ENCODE measurements around the gene TTYH3.

DNA sequence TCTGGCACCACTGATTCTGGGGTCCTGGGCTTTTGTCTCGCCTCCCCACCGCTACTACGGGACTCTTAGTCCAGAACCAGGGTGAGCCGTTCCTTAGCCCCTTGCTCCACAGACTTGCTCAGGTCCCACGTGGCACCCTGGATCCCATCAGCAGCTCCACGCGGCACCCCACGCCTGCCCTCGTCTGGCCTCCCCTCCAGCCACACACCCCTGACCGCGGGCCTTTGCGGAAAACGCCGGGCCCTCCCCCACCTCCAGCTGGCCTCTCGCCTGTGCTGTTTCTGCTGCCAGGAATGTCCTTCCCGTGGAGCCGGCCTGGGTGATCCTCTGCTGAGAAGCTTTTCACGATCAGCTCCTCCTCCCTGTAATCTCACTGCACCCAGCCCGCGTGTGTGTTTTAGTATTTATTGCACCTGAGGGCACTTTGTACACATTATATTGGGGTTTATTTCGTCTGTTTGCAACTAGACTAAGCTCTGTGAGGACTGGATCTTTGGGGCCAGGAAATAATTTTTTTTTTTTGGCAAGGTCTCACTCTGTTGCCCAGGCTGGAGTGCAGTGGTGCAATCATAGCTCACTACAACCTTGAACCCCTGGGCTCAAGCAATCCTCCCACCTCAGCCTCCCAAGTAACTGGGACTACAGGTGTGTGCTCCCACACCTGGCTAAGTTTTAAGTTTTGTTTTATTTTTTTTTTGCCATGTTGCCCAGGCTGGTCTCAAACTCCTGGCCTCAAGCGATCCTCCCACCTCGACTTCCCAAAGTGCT lies 10.5 kb upstream of the TTYH3 start:
- TF ChIP-seq FOS (IDR thresholded peaks at IDR 0.05; ENCODE audit: extremely low read depth, insufficient read length): no peak
- no peak for TF ChIP-seq POLR2AphosphoS2 (IDR thresholded peaks at IDR 0.05; ENCODE audit: low read length)
- TF ChIP-seq, protein P1, sequence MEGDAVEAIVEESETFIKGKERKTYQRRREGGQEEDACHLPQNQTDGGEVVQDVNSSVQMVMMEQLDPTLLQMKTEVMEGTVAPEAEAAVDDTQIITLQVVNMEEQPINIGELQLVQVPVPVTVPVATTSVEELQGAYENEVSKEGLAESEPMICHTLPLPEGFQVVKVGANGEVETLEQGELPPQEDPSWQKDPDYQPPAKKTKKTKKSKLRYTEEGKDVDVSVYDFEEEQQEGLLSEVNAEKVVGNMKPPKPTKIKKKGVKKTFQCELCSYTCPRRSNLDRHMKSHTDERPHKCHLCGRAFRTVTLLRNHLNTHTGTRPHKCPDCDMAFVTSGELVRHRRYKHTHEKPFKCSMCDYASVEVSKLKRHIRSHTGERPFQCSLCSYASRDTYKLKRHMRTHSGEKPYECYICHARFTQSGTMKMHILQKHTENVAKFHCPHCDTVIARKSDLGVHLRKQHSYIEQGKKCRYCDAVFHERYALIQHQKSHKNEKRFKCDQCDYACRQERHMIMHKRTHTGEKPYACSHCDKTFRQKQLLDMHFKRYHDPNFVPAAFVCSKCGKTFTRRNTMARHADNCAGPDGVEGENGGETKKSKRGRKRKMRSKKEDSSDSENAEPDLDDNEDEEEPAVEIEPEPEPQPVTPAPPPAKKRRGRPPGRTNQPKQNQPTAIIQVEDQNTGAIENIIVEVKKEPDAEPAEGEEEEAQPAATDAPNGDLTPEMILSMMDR (IDR thresholded peaks at IDR 0.05 in 2 of 3, conservative IDR thresholded peaks at IDR 0.05 in 1 of 3; ENCODE audit: insufficient read depth in 2 of 3, low read depth in 1 of 3, low read length in 3 of 3): no peak
- TF ChIP-seq, protein P2, sequence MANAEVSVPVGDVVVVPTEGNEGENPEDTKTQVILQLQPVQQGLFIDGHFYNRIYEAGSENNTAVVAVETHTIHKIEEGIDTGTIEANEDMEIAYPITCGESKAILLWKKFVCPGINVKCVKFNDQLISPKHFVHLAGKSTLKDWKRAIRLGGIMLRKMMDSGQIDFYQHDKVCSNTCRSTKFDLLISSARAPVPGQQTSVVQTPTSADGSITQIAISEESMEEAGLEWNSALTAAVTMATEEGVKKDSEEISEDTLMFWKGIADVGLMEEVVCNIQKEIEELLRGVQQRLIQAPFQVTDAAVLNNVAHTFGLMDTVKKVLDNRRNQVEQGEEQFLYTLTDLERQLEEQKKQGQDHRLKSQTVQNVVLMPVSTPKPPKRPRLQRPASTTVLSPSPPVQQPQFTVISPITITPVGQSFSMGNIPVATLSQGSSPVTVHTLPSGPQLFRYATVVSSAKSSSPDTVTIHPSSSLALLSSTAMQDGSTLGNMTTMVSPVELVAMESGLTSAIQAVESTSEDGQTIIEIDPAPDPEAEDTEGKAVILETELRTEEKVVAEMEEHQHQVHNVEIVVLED (CRISPR knock-in tag; IDR thresholded peaks at IDR 0.05): no peak
